CD4-positive, alpha-beta T cell treated with Interleukin-21 for 1 hour (primary cell): ENCODE results near the gene PRPF40A.

Experiments used
- DNase-seq: peaks from one replicate; pipeline ENCODE4 v3.0.0-alpha.2; 2020

PRPF40A gene

DNA sequence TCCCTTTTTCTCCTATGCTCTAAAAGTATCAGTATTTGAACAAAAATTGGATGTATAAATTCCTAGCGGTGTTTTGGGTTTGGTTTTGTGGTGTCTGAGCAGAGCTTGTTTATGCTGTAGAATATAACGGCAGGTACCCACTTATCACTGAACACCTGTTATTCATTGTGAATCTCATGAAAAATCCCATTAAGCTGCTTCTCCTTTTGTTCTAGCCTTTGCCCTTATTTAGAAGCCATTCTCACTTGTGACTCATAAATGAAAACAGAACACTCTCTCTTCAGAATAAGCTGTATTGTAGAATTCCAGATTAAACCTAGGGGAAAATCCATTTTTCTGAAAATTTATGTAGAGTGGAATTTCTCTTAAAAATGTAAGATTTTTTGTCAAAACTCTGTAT lies 104.0 kb downstream of the PRPF40A start:
- DNase-seq: no peak

DNA sequence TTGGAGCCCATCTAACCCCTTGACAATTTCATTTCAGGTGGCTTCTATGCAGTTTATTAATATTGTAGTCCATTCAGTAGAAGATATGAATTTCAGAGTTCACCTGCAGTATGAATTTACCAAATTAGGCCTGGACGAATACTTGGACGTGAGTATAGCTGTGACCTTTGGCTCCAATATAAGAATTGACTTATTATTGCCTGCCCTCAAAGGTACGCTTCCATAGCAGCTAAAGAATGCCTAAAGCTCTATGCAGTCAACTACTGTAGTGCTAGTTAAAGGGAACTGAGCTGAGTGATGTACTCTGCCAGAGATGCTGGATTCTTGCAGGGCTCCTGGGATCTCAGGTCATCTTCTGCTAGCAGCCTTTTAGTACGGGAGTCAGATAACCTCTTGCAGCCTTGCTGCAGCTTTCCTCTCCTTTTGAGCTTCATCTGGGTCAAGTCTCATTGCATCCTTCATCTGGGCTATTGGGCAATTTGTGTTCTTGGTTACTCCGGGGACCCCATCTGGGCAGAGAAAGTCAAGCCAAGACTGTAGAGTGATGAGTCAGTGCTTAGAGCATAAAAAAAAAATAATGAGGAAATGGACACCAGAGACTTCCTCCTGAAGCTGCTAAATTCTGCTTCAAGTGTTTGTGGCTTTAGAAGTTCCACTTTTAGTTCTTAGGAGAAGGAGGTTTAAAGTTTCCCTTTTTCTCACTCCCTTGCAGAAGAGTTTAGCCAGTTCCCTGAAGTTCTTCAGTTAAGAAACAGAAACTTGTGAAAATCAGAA lies 105.6 kb downstream of the PRPF40A start:
- DNase-seq: peak; percentile 6

DNA sequence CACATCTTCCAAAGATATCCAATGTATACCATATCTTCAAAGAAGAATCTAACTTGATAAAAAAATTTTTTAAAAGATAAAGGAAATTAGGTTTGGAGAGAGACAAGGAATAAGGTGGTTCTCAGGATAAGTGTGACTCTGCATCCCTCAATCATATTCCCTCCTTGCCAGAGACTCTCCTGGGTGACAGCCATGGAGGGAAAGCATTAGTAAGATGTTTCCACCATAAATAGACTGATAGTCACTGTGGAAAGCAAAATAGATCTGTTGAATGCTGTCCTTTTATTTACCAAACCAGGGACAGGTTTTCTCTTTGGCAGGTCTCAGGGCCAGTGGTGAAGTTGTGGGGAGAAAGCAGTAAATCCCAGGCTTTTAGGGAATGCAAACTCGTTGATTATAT lies 107.6 kb downstream of the PRPF40A start:
- DNase-seq: no peak

DNA sequence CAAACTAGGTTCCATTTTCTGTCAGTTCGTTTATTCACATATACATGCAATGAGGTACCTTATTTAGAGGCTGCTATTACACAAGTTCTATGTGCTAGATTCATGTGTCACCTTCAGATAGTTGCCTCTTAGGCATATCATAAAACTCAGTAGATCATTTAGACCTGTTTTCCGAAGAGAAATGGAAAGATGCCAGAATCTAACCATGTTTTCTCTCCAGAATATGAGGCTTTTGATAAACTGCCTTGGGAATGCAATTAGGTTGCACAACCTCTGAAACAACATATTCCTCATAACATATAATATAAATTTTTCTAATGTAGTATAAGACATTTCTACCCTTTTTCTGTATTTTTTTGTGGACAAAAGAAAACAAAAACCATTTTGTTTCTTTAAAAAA lies 108.1 kb downstream of the PRPF40A start:
- DNase-seq: no peak

DNA sequence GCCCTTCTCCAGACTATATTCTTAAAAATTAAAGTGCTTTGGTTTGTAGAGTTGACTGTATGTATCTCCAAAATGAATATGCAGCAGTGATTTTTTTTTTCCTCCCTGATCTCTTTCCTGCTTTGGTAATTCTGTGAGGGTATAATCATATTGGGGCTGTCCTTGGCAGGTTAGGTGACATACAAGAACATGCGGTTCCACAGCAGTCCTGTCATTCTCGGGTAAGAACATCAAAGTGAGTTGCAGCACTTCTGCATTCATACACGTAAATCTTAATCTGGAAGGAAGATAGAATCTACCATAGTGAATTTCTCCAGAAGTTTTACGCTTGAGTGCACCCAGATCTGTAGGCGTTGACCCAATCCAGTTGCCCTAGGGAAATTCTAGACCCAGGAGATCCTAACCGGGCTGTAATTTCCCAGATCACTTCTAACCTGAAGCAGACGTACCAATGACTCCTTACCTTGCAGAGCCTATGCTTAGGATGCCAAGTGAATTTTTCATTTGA lies 109.4 kb downstream of the PRPF40A start:
- DNase-seq: no peak

DNA sequence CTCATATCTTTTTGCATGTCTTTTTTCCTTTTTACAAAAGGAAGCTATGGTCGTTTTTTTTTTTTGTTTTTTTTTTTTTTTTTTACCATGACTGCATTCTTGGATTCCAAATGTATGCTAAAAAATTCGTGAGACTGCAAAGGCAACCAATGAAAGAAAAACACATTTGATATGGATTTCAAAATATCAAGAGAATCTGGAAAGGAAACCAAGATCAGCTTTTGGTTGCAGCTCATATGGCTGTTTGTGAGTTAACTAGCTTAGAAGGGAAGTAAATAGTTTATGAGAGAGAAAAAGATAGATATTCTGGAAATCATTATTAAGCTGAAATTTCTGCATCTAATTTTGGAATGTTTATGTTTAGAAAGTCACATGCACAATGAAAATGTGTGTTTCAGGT lies 110.3 kb downstream of the PRPF40A start:
- DNase-seq: no peak

DNA sequence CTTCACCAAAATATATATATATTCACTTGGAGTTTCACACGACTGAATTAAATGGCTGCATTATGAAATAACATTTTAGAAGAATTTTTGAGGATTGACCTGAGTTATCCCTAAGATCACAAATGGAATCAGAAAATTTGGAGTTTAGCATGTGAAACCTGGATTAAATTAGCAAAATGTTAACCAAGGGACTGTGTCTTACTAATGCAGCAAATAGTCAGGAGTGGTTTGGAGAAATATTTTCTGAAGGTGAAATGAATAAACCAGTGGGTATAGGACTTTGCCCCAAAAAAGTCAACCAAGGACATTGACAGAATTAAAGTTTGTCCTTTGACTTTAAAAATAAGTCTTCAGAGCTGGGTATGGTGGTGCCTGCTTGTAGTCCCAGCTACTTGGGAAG lies 111.2 kb downstream of the PRPF40A start:
- DNase-seq: no peak

DNA sequence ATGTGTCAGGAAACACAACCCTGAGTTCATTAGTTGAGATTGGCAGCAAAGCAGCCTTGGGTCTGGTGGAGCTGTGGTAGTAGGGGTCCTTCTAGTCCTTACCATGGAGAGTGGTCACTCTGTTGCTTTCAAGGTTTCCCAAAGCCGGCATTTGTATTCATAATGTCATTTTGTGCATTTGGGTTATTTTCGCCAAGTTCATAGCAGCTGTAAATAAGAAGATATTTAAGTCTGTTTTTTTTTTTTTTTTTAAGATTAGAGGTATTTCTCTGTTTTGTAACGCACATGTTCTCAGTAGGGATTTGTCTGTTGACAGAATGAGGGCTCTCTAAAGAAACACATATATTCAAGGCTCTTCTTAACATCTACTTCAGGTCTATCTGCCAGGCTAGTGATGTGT lies 114.1 kb downstream of the PRPF40A start:
- DNase-seq: no peak

DNA sequence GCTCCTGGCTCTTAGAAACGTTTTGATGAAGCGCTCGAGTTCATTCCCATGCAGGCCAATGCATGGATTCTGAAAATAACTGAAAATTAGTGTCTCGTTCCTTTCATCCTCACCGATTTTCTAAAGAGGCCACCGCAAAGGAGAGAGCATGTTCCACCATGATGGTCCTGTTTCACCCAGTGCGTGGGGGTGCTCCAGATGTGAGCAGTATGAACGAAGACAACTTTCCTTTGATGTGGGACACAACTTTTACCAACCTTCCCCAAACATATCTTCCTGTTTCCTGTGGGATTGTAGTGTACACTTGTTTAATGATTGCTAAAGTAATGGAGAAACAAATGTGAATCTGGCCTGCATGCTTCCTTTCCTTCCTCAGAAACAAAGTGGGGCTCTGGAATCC lies 114.5 kb downstream of the PRPF40A start:
- no peak for DNase-seq
